Measurements from ENCODE around the gene IL24. TPM values are rescaled to one million over a fixed set of nuclear protein-coding genes. Genes with fewer than 3 reads are reported as not detected.

IL24 gene
- total RNA-seq, 1 donor from 2014 or later, result not detected

DNA sequence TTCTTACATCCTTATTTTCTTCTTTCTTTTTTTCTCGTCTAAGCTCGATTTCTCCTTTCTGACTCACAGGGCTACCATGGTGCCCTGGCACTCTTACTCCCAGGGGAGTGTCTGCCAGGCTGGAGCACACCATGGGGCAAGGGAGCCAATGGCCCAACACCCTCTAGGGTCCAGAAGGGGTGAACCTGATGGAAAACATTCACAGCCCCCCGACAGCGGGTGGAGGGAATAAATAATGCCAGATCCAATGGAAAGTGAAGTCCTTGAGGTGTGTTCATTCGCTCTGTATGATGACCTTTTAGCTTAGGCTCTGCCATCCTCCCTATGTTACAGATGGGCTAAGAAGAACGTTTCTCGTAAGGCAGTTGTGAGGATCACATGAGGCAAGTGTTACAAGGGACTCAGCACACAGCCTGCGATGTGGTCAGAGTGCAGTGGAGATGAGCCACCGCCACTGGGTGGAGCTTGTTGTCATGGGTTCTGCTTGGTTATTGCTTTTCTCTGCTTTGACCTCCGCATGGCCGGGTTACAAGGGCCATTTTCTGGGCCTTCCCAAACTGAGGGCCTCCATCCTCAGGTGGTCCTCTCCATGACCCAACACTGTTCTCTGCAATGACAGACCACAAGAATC is 28.0 kb downstream of the IL24 start:
- DNase-seq, result no peak

DNA sequence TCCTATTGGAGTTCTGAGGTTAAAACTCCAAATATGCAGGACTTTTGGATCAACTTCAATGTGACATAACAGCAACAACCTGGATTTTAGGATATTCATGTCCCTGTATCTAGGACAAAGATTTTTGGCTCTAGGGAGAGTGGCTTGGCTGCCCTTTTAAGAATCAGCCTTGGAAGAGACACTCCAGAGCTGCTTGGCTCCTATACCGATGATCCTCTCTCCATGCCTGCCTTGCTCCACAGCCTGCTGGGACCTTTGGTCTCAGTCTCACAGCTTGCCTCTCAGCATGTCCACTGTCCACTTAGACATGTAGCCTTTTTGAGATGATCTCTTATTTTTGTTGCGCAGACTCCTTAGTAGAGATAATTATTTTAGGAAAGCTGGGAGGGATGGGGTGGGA is 29.0 kb downstream of the IL24 start:
- DNase-seq, result no peak

DNA sequence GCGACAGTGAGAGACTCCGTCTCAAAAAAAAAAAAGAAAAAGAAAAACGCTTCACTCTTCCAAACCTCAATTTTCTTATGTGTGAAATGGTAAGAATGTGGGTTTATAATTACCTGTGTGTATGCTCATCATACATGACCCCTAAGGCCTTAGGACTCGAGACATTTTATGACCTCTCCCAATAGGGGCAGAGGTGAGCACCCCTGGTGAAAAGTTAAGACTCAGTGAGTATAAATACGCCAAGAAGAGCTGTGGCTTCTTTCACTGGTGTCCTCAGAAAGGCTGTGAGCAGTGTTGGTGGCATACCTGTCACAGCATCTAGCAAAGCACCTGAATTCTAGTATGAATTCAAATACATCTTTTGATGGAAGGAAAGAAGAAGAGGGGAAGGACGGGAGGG is 32.3 kb downstream of the IL24 start:
- no peak for DNase-seq

DNA sequence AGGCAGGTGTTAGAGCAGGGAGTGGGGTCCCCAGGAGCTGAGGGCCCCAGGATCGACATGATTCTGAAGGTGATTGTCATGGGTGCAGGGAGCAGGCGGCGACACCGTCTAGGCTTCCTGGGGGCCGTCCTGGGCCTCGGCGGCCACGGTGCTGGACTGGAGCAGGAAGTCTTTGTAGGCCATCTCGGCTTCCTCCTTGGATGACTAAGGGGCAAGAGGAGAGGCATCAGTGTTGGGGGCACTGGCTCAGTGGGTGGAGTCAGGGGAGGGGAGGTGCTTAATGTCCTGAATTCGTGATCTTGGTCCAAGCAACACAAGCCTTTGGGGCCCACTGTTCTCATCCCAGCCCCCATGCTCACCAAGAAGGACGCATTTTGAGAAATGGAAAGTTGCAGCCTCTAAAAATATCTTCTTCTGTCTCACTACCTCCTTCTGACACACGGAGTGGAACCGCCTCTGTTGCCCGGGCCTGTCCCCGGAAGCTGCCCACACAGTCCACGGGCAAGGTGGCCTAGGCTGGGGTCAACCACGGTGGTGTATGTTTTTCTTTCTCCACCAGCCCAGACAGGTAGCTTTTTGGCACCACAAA is 33.1 kb downstream of the IL24 start:
- no peak for DNase-seq

DNA sequence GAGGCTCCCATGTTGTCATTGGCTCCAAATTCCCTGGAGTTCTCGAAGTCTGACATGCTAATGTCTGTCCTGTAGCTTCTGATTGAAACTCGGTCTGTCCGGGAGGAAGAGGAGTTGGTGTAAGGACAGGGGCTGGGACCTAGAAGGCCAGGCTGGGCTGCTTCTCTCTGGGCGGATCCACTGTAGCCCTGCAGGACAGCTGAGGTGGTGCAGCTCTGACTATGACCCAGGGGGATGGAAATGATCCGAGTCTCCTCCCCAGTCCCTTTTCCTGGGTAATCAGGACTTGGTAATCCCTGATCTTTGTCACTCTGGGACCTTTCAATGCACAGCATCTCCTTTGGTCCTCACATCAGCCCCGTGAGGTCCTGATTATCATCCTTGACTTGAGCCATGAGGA is 34.5 kb downstream of the IL24 start:
- no peak for DNase-seq

DNA sequence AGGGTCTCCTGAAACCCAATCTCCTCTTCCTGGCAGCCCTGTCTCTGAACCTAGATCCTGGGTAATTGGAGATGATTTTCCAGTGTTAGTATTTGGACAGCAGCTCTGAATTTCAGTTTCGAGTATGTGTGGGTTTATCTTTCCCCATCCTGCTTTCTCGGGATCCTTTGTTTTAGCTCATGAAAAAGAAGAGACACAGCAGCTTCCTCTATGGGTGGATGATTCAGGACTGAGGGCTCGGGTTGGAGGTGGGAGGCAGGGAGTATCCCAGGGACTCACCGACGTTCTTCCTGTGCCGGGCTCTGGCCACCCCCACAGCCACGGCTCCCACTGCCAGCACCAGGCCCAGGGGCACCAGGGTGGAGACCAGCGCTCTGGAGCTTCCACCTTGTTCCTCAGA is 34.9 kb downstream of the IL24 start:
- DNase-seq, result no peak

DNA sequence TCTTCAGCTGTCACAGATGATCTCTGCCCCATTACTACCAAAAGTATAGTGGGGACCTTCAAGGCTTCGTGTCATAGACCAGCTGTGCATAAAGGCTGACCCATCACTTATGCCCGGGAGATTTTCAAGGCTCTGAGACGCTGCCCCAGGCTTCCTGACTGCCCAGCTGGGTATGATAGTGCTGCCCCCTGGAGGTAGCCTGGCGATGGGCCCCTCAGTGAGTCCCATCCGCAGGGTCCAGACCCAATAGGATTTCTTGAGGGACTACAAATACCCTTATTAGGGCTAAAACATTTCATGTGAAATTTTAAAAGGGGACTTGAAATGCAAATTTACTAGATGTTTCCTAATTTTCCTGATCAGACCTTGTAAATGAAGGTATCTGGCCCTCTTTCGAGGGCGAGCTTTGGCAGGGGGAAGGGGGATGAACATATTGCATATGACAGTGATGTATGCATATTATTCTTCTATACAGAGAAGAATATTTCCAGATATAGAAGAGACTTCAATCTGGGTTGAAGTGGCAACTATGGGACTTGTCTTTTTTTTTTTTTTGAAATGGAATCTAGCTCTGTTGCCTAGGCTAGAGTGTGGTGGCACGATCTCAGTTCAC is 36.2 kb downstream of the IL24 start:
- no peak for DNase-seq

DNA sequence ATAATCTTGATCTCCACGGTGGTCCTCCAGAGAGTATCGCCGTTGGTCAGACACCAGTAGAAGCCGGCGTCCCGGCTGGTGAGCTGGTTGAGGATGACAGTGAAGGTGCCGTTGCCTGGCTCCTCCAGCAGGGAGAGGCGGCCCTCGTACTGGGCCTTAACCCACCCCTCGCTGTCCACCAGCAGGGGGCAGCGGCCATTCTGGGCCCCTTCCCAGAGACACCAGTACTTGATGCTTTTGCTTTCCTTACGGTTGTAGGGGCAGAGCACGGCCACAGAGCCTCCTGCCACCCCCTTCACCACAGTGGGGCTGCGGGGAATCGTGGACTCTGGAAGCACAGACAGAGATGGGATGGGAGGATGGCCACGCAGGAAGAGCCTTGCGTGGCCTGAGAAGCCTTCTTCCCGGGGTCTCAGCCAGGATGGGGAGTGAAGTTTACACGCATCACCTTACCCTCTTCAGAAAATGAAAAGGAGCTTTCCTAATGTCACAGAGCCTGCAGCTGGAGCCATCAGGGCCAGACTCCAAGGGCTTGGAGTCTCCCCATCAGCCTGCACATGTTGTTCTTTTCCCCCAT is 38.3 kb downstream of the IL24 start:
- DNase-seq, result no peak

DNA sequence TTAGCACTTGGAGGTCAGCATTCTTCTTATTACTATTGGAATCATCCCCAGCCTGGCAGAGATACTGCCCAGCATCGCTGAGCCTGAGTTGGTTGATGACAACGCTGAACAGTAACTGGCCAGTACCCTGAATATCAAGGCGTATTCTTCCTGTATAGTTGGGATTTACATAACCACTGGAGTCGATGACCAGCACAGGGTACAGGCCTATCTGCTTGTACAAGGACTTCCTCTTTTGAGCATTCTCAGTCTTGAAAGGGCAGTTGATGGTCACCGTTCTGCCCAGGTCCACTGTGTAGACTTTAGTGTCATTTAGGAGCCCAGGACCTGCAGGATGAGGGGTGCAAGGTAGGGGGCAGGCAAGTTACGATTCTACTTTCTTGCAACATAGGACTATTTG is 40.2 kb downstream of the IL24 start:
- no peak for DNase-seq

DNA sequence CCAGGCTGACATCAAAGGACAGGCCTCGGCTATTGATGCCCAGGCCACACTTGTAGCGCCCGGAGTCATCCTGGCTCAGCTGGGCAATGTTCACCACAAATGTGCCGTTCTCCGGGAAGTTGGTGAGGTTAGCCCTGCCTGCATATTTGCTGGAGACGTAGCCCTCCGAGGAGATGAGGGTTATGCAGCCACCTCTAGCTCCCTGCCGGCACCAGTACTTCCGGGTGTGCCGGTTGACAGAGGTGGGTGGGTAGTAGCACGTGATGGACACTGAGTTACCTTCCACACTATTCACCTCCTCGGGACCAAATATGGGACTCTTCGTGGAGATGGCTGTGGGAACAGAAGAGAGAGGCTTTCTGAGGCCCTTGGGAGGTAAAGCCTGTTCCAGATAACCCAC is 41.9 kb downstream of the IL24 start:
- DNase-seq, result no peak

DNA sequence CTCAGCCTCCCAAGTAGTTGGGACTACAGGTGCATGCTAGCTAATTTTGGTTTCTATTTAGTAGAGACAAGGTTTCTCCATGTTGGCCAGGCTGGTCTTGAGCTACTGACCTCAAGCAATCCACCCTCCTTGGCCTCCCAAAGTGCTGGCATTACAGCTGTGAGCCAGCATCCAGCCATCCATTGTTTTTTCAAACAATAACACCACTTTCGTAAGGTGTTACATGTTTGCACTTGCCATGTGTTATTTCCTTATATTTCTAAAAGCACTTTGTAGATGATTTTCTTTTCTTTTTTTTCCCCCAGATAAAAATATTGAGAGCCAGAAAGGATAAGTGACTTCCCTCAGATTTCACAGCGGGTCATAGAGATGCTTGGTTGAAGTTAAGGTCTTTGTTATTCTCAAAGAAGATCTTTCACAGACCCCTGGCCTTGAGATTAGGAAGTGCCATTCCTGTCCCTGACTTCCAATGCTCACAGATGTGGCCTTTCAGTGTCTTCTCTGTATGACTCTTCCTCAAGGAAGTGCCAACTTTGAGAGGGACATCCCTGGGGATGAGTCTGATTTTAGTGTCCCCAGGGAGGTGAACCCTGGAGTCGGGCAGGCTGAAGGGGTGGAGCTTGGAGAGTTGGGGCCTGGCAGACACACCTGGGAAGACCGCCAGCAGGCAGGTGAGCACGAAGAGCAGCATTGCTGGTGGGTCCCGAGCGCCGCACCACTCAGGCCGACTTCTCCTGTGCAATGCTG is 42.8 kb downstream of the IL24 start:
- no peak for DNase-seq

DNA sequence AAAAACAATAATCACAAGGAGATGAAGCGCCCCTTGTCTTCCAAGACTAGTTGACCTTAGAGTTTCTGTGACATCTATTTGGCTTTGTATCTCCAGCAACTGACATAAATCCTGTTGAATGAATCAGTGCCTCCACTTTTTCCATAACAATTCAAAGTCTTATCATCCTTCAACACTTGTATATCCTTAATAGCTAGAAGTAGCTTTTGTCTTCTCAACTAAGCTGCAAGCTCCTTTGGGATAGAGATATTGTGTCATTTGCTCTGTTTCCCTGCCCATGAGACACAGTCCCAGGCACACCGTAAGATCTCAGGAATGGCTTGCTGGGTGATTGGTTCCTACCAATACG is 43.3 kb downstream of the IL24 start:
- DNase-seq, result no peak

DNA sequence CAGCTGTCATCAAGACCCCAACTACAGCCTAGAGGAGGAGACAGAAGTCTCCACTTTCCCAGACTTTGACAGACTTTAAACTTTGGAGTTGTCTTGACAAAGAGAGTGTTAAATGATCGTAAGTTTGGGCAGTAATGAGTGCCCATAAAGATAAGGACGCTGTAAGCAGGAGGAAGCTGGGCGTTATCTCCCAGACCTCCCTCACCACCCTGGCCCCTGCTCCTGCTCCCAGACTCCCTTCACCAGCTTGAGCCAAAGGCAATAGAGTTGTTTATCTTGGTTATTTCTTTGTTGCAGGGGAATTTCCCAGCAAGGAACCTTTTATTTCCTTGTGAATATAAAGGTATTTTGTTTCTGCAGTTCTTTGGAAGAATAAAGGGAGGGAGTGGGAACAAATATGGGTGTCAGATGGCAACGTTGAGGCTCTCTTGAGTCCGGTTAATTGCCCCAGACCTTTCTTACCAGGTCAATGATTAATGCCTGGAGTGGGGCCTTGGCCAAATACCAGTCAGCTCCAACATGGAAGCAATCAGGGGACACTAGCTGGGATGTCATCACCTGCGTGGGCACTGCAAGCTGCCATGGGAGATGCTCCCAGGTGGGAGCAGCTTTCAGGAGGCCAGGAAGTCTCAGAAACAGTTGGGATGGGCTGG is 44.6 kb downstream of the IL24 start:
- no peak for DNase-seq

DNA sequence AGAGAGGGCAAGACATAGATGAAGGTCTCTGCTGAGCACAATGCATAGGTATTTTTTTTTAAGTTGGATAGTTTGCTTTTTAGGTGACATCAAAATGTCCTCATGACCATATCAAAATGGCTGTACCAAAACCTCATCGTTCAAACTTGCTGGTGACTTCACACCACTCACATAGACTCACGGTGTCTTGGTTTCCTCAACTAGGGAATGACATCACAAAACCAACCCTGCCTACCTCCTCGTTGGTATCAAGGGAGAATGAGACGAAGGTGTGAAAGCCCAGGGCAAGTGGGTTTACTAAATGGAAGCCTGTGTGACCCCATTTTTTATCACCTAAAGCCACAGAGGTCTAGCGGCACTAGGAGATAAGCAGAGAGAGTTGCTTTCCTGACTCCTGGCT is 47.5 kb downstream of the IL24 start:
- DNase-seq, result no peak

DNA sequence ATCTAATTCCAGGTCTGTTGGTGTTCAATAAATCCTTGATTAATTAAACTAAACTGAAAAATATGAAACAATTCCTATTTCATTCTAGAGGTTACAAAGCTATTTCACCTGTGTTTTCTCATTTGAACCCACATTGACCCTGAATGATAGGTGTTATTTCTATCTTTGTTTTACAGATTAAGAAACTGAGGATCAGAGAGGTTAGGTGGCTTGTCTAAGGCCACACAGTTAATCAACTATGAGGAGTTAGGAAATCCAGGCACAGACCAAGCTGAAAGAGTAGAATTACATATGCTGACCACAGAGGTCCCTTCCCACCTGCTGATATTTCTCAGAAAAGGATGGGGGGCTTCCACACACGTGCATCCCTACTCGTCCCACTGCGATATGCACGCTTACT is 48.5 kb downstream of the IL24 start:
- DNase-seq, result no peak

DNA sequence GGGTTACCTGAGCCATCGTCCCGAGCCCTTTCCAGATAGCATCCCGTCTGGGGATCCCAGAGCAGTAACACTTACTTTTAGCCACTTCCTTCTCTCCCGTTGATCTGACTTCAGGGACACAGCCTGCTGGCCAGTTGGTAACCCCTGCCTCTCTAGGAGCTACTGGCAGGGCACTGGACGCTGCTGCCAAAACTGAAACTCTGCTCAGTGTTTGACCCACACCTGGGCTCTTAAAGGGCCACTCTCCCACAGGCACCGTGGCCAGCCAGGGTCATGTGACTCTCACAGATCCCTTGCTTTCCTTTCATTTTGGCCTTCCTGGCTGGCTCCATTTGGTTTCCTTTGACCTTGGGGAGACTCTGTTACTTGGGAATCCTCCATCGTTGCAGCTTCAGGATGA is 49.0 kb downstream of the IL24 start, which contains the start of gene PIGR:
TSS of gene PIGR (minus strand) at position 206 of the 400 bp plus-strand sequence. CDS start 5,935 bp downstream, outside the sequence.
- DNase-seq, result no peak

DNA sequence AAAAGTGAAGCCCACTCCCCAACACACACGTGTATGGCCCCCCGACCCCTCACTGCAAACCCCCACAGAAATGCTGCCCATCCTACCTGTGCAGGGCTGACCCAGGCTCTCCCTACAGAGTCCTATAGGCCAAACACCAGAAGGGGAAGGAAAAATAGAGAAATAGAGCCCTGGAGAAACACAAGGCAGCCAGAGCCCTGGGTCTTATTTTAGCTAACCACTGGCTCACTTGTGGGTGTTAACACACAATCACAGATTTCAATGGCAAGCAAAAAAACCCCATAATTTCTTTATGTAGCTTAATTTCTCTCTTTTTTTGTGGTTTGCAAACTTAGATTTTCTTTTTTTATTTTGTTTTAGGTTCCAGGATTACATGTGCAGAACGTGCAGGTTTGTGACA is 50.0 kb downstream of the IL24 start:
- DNase-seq, result no peak

DNA sequence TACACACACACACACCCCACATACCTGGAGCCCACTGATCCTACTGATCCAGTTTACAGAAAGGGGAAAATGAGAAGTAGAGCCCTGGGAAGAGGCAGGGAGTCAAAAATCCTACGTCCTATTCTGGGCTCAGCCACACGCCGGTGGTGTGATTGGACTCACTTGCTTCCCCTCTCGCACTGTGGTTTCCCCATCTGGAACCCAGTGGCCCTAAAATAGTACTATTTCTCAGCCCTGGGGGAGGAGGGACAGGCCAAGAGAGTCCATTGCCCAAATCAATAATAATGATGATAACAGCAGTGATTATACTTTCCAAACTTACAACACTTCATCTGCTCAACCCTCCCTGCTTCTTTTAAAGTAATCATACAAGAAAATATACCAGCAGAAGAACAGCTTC is 52.0 kb downstream of the IL24 start:
- no peak for DNase-seq

DNA sequence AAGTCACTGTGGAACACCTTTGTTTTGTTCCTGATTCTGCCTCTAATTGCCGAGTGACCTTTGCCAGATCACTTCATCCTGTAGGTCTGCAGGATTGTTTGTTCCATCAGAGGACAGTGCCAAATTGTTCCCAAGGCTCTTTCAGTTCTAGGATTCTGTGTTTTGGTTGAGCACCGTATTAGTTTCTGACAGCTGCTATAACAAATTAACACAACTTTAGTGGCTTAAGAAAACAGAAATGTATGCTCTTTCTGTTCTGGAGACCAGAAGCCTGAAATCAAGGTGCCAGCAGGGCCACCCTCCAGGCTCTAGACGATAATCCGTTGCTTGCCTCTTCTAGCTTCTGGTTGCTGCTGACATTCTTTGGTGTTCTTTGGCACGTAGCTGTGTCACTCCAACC is 52.4 kb downstream of the IL24 start:
- no peak for DNase-seq

DNA sequence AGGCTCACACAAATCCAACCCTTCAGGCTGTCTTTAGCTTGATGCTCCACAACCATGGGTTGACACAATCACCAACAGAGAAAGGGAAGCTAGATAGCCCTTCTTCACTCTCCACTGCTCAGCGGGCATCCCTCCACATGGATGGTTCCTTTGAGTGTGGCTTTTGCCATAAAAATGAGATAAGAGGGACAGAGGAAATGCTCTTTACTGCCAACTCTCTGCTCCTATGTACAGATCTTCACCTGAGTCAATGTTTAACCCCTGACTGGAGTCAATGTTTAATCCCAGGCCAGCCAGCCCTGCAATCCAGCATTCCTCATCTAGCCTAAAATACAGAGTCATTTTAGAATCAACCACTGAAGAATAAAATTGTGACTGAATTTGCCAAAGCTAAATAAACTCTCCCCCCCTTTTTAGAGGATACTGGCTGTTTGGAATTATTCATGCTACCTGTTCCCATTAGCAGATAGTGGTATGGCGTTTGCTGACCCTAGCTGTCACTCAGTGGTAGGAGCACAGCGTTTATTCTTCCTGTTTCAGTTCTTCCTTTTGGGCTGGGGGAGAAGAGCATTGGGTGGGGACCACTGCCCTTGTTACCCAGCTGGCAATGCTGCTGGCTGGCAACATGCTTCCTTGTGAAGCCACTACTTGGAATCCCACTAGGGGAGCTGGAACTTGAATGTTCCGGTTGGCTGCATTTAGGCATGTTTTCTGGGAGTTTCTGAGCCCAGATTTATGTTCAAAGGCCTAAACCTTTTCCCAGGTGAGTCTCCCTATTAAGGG is 54.3 kb downstream of the IL24 start:
- DNase-seq, result no peak

DNA sequence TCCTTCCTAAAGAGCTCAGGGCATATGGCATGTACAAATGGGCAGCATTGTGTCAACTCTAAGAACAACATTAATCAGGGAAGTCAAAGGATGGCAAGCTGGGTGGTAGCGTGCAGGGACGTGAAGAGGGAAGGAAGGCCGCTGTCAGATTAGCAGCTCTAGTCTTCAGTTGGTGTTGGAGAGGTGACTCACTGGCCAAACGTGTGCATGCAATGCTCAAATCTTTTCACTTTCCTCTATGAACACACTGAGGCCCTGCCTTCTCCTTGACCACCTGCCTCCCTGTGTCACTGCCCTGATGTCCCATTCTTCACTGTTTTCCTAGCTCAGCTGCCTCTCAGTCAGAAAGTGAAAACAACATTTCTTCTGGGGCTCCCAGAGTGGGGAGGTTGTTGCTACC is 54.9 kb downstream of the IL24 start:
- DNase-seq, result no peak

DNA sequence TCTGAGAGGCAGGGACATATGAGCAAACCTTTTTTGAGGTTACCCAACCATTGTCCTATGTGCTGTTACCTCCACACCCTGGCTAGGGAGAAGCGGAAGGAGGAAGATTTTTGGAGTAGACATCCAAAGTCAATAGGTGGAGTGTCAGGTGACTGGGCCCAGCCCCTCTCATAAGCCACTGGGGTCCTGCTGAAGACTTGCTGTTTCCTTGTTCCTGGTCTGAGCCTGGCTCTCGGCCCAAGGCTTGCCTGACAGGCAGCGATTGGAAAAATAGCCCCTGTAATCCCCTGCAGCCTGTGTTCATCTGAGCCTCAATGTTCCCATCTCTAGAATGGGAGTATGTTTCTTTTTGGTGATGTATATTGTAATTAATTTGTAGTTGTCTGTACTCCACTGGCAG is 55.9 kb downstream of the IL24 start:
- DNase-seq, result no peak

Measured in tongue (tissue), 2 donors.